GM06990 (cell line): ENCODE measurements around the gene MEIKIN.

Experiments used
- DNase-seq: peaks from one replicate; pipeline ENCODE4 v3.0.0-alpha.2; 2011; ENCODE audit not compliant: insufficient read length; ENCODE audit errors: extremely low read depth
- H3K27me3 ChIP-seq: replicated peaks from 2 replicates; pipeline ENCODE4 v1.6.0; 2011; ENCODE audit warnings: low read length; ENCODE audit not compliant: control insufficient read depth, insufficient read depth
- H3K36me3 ChIP-seq: 2 replicates; pipeline ENCODE4 v1.5.1; 2011; ENCODE audit warnings: low read length; ENCODE audit not compliant: control insufficient read depth, insufficient read depth
- H3K4me3 ChIP-seq: replicated peaks from 2 replicates; pipeline ENCODE4 v1.5.1; 2011; ENCODE audit warnings: low read depth, mild to moderate bottlenecking, control low read depth, low read length
- CTCF ChIP-seq: IDR thresholded peaks from 2 replicates; pipeline ENCODE4 v1.5.1; 2011; ENCODE audit warnings: low read length, control low read depth, mild to moderate bottlenecking, inconsistent platforms; ENCODE audit not compliant: insufficient read depth, poor library complexity, severe bottlenecking

MEIKIN gene

GRCh38 chr5:131771692-131772091 lies 173.8 kb downstream of the MEIKIN start:
- H3K36me3 ChIP-seq, result no peaks in the 10 kb centered on the region
- TF ChIP-seq CTCF, result no peak
- H3K27me3 ChIP-seq, result no peaks in the 10 kb centered on the region
- no peak for DNase-seq
- no peak overlapping the region for H3K4me3 ChIP-seq

GRCh38 chr5:131769961-131770360 lies 175.5 kb downstream of the MEIKIN start:
- no peak for TF ChIP-seq CTCF

GRCh38 chr5:131769336-131769735 lies 176.1 kb downstream of the MEIKIN start:
- DNase-seq, result no peak
- TF ChIP-seq CTCF, result no peak
- Histone ChIP-seq H3K36me3 (no peaks in the 10 kb centered on the region), H3K4me3 (no peak overlapping the region), H3K27me3 (no peaks in the 10 kb centered on the region)

More at GRCh38 chr5:131769961-131770360, 175.5 kb downstream of the MEIKIN start:
- no peak overlapping the region for H3K4me3 ChIP-seq
- no peaks in the 10 kb centered on the region for H3K27me3 ChIP-seq
- no peak for DNase-seq
- H3K36me3 ChIP-seq, result no peaks in the 10 kb centered on the region

GRCh38 chr5:131767891-131768290 lies 177.6 kb downstream of the MEIKIN start:
- no peak for DNase-seq
- no peak overlapping the region for H3K4me3 ChIP-seq
- peaks cover 1% of the 10 kb centered on the region; the same call in 1 of the 2 replicates for H3K36me3 ChIP-seq
- no peak for TF ChIP-seq CTCF
- H3K27me3 ChIP-seq, result no peaks in the 10 kb centered on the region

- peaks cover 1% of the 10 kb centered on the region; the same call in 1 of the 2 replicates for H3K36me3 ChIP-seq
- H3K4me3 ChIP-seq, result no peak overlapping the region
- no peaks in the 10 kb centered on the region for H3K27me3 ChIP-seq
- TF ChIP-seq CTCF, result no peak
- DNase-seq, result no peak
Observed at GRCh38 chr5:131766689-131767088, 178.8 kb downstream of the MEIKIN start.

- Histone ChIP-seq H3K27me3 (no peaks in the 10 kb centered on the region), H3K4me3 (no peak overlapping the region), H3K36me3 (peaks cover 1% of the 10 kb centered on the region; the same call in 1 of the 2 replicates)
- DNase-seq, result no peak
- TF ChIP-seq CTCF, result no peak
Observed at GRCh38 chr5:131765261-131765660, 180.2 kb downstream of the MEIKIN start.
